GM12891 (cell line): ENCODE data around the gene INPP4A.

Source experiments
- PAX5 ChIP-seq: IDR thresholded peaks from 2 replicates; pipeline ENCODE4 v1.6.1; 2011; ENCODE audit warnings: low read length, moderate library complexity, mild to moderate bottlenecking; ENCODE audit not compliant: insufficient read depth, severe bottlenecking
- POLR2A ChIP-seq: IDR thresholded peaks from 2 replicates; pipeline ENCODE4 v1.6.1; 2011; ENCODE audit warnings: low read depth, low read length, control low read depth
- POLR2AphosphoS5 ChIP-seq: IDR thresholded peaks from 2 replicates; pipeline ENCODE4 v1.6.1; 2011; ENCODE audit warnings: low read depth, low read length, control low read depth
- TAF1 ChIP-seq: IDR thresholded peaks from 2 replicates; pipeline ENCODE4 v1.6.1; 2011; ENCODE audit warnings: low read depth, low read length, control low read depth

GRCh38 chr2:98445177-98445682, 572 bp downstream of the INPP4A start:
- TF ChIP-seq POLR2AphosphoS5 (no peak), POLR2A (no peak), TAF1 (no peak), PAX5 (no peak)
